Measurements from ENCODE around the gene GPR17. TPM values are rescaled to one million over a fixed set of nuclear protein-coding genes. Genes with fewer than 3 reads are reported as not detected.
A peak's percentile ranks its signal among the peaks of the same experiment; 100 is the strongest.

Gene GPR17
- total RNA-seq, 2 experiments from 2014 or later, result 0.22 TPM; not detected in 1

DNA sequence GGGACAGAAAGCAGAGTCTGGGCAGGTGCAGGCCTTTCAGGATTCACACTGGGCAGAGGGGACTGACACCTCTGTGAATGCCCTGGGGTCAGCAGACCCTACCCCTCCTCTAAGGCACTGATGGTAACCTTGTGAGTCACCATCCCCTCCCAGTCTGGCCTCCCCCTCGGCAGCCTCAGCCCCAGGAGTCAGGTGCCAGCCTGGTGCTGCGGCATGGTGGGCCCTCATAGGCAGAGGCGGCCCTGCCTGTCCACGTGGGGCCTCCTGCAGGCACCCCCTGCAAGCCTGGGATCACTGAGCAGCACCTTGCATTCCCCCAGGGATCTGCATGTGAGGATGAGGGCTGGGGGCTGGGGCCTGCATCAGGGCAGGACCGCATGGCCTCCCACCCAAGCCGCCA is 4.8 kb upstream of the GPR17 start:
- H2AFZ ChIP-seq (ENCODE audit: low read length), result no peak overlapping the region
- ChIA-PET CTCF (ENCODE audit: unreplicated experiment) (interaction anchor here (1.5 to 1.6 kb wide), 2 partner anchors 21 to 50 kb away, joined by 6 to 8 read pairs; no protein-coding TSS in a partner anchor), POLR2A (interaction anchor here (1.7 to 2.1 kb wide), 2 partner anchors 50 to 66 kb away, joined by 5 to 8 read pairs; no protein-coding TSS in a partner anchor)
- H3K79me2 ChIP-seq (ENCODE audit: insufficient read depth, low read depth, low read length), result no peaks in the 10 kb centered on the region
- BruUV-seq (replicated peaks), result no TSS peak
- H3K36me3 ChIP-seq (ENCODE audit: insufficient read depth, low read length), result no peaks in the 10 kb centered on the region
- no peak for DNase-seq (ENCODE audit: low spot score)
- intact Hi-C loops (cut with micrococcal nuclease; ENCODE audit: unreplicated experiment), result no loop called here
- no peak overlapping the region for H3K4me3 ChIP-seq (ENCODE audit: low read depth, low read length, poor library complexity, severe bottlenecking)
- H3K9me2 ChIP-seq (ENCODE audit: insufficient read depth, low read length), result no peaks in the 10 kb centered on the region
- H3K4me1 ChIP-seq (ENCODE audit: insufficient read depth, low read length, poor library complexity, severe bottlenecking), result peaks cover 11% of the 10 kb centered on the region
- TF ChIP-seq, protein P1, sequence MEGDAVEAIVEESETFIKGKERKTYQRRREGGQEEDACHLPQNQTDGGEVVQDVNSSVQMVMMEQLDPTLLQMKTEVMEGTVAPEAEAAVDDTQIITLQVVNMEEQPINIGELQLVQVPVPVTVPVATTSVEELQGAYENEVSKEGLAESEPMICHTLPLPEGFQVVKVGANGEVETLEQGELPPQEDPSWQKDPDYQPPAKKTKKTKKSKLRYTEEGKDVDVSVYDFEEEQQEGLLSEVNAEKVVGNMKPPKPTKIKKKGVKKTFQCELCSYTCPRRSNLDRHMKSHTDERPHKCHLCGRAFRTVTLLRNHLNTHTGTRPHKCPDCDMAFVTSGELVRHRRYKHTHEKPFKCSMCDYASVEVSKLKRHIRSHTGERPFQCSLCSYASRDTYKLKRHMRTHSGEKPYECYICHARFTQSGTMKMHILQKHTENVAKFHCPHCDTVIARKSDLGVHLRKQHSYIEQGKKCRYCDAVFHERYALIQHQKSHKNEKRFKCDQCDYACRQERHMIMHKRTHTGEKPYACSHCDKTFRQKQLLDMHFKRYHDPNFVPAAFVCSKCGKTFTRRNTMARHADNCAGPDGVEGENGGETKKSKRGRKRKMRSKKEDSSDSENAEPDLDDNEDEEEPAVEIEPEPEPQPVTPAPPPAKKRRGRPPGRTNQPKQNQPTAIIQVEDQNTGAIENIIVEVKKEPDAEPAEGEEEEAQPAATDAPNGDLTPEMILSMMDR (conservative IDR thresholded peaks at IDR 0.05; ENCODE audit: low read length), result no peak
- TF ChIP-seq EZH2phosphoT487 (IDR thresholded peaks at IDR 0.05; ENCODE audit: borderline replicate concordance, low read depth, low read length), result no peak
- H3K27ac ChIP-seq (ENCODE audit: low read depth, low read length, poor library complexity, severe bottlenecking), result no peak overlapping the region
- H4K20me1 ChIP-seq (ENCODE audit: insufficient read depth, low read length), result no peaks in the 10 kb centered on the region
- no peaks in the 10 kb centered on the region for H3K9me3 ChIP-seq (ENCODE audit: low read length)
- H3K4me2 ChIP-seq (ENCODE audit: low read length), result no peak overlapping the region

DNA sequence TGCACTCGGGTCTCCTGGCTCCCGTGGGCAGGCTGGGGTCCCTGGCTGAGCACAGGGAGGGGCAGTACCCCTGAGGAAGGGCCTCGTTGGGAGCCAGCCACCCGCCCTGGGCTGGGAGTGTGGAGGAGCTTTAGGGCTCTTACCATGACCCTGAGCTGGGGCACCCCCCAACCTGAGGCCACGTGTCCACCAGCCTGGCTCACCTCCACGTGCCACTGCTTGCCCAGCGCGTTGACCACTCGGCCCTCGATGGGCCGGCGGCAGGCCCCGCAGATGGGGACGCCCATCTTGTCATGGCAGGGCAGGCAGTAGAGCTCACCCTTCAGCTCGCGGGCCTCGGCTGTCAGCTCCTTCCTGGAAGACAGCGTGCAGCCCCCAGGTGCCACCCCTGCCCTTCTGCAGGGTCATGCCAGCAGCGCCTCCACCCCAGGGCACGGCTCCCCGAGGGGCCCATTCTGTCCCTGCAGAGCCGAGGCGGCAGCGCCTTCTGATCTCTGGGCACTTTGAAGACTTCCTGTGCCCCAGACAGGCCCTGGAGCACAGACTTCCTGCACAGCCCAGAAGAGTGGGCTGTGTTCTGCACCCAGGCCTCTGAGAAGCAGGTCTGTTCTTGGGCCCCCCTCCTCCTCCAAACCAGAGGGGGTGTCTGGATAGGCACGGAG is 4.0 kb upstream of the GPR17 start:
- H2AFZ ChIP-seq (ENCODE audit: low read length), result no peak overlapping the region
- CTCF ChIA-PET (ENCODE audit: unreplicated experiment), result interaction anchor here (1.5 kb wide), 1 partner anchor 51 kb away, joined by 6 read pairs; no protein-coding TSS in a partner anchor

More for the DNA sequence above, 4.0 kb upstream of the GPR17 start:
- POLR2A ChIA-PET, result no interaction called here
- Histone ChIP-seq H3K4me1 (ENCODE audit: insufficient read depth, low read length, poor library complexity, severe bottlenecking) (peaks cover 11% of the 10 kb centered on the region), H4K20me1 (ENCODE audit: insufficient read depth, low read length) (no peaks in the 10 kb centered on the region), H3K4me2 (ENCODE audit: low read length) (no peak overlapping the region), H3K27ac (ENCODE audit: low read depth, low read length, poor library complexity, severe bottlenecking) (no peak overlapping the region), H3K9me3 (ENCODE audit: low read length) (no peaks in the 10 kb centered on the region), H3K9me2 (ENCODE audit: insufficient read depth, low read length) (no peaks in the 10 kb centered on the region), H3K36me3 (ENCODE audit: insufficient read depth, low read length) (no peaks in the 10 kb centered on the region), H3K4me3 (ENCODE audit: low read depth, low read length, poor library complexity, severe bottlenecking) (no peak overlapping the region), H3K79me2 (ENCODE audit: insufficient read depth, low read depth, low read length) (no peaks in the 10 kb centered on the region)
- intact Hi-C loops (cut with micrococcal nuclease; ENCODE audit: unreplicated experiment), result no loop called here
- no peak for TF ChIP-seq EZH2phosphoT487 (IDR thresholded peaks at IDR 0.05; ENCODE audit: borderline replicate concordance, low read depth, low read length)
- TF ChIP-seq, protein P1 (conservative IDR thresholded peaks at IDR 0.05; ENCODE audit: low read length), result no peak
- no TSS peak for BruUV-seq (replicated peaks)
- peak; percentile 17 for DNase-seq (ENCODE audit: low spot score)

All from OCI-LY7 (cell line).